Measurements from ENCODE around the gene CSRP1. TPM values are rescaled to one million over a fixed set of nuclear protein-coding genes. Genes with fewer than 3 reads are reported as not detected.

The CSRP1 gene
- total RNA-seq (2014; rRNA removed; shearing (Covaris generic)): 24.1 and 29.9 TPM in 2 replicates
- 5.8 and 6.2 TPM in 2 replicates for polyA plus RNA-seq (2016; fragmentation: Nextera tagmentation; extraction: Ambion mirVana)
- long read RNA-seq, full-length matches to known transcripts: 14 of 15 reads
- long read RNA-seq, partial matches to known transcripts: 1 of 15 reads
- long read RNA-seq, other reads (novel, unspliced or antisense): 0 of 15 reads

DNA sequence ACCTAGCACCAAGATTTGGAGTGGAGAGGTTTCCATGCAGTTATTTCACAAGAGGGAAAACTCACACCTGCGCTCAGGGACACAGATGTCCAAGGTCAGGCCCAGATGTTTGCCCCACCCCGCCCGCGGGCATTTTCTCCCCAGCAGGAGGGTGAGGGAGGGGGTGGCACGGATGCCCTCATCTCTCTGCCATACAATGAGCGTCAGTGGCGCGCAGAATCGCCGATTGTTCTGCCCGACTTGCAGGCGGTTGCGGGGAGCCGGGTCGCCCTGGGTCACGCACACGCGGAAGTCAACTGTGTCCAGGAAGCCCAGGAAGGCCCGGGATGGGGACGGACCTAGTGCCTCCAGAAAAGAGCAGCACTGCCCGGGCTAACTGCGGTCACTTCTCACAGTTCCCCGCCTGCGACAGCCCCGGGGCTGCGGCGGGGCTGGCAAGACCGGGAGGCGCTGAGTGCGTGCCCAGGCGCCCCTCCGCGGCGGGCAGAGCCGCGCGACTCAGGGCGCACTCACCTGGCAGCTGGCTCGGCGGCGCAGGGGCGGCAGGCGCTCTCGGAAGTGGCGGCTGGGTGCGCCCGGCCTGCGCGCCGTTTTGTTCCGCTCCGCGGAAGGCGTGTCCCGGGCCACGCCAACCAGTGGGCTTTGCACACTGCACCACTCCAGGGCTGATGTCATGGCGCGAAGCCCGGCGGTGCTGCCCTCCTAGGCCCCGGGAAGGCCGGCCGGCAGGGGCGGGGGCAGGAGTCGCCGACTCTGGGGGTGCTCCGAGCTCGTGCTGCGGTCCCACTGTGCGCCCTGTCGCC is at the start of gene CSRP1:
CSRP1 (minus strand) TSS at position 567 of the 803 bp plus-strand sequence. CDS start 10,820 bp downstream, outside the sequence.
- DNase-seq (ENCODE audit: low spot score) (peak; percentile 52), ATAC-seq (peak; percentile 59)
- peaks cover 48% of the 10 kb centered on the region for H3K4me1 Mint-ChIP-seq
- peak within 1 kb of the TSS; percentile 98 for H2AFZ ChIP-seq
- TF ChIP-seq, protein P1, sequence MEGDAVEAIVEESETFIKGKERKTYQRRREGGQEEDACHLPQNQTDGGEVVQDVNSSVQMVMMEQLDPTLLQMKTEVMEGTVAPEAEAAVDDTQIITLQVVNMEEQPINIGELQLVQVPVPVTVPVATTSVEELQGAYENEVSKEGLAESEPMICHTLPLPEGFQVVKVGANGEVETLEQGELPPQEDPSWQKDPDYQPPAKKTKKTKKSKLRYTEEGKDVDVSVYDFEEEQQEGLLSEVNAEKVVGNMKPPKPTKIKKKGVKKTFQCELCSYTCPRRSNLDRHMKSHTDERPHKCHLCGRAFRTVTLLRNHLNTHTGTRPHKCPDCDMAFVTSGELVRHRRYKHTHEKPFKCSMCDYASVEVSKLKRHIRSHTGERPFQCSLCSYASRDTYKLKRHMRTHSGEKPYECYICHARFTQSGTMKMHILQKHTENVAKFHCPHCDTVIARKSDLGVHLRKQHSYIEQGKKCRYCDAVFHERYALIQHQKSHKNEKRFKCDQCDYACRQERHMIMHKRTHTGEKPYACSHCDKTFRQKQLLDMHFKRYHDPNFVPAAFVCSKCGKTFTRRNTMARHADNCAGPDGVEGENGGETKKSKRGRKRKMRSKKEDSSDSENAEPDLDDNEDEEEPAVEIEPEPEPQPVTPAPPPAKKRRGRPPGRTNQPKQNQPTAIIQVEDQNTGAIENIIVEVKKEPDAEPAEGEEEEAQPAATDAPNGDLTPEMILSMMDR (conservative IDR thresholded peaks at IDR 0.05; ENCODE audit: low read depth in 2 of 2): peak in 1 of 2 experiments; percentile 12; a peak in 2 of 4 replicates
- peak; percentile 43 for TF ChIP-seq EZH2 (IDR thresholded peaks at IDR 0.05; ENCODE audit: low read depth, unreplicated experiment)
- TF ChIP-seq, protein P2, sequence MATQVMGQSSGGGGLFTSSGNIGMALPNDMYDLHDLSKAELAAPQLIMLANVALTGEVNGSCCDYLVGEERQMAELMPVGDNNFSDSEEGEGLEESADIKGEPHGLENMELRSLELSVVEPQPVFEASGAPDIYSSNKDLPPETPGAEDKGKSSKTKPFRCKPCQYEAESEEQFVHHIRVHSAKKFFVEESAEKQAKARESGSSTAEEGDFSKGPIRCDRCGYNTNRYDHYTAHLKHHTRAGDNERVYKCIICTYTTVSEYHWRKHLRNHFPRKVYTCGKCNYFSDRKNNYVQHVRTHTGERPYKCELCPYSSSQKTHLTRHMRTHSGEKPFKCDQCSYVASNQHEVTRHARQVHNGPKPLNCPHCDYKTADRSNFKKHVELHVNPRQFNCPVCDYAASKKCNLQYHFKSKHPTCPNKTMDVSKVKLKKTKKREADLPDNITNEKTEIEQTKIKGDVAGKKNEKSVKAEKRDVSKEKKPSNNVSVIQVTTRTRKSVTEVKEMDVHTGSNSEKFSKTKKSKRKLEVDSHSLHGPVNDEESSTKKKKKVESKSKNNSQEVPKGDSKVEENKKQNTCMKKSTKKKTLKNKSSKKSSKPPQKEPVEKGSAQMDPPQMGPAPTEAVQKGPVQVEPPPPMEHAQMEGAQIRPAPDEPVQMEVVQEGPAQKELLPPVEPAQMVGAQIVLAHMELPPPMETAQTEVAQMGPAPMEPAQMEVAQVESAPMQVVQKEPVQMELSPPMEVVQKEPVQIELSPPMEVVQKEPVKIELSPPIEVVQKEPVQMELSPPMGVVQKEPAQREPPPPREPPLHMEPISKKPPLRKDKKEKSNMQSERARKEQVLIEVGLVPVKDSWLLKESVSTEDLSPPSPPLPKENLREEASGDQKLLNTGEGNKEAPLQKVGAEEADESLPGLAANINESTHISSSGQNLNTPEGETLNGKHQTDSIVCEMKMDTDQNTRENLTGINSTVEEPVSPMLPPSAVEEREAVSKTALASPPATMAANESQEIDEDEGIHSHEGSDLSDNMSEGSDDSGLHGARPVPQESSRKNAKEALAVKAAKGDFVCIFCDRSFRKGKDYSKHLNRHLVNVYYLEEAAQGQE (IDR thresholded peaks at IDR 0.05; ENCODE audit: unreplicated experiment): no peak
- TF ChIP-seq, protein P3, sequence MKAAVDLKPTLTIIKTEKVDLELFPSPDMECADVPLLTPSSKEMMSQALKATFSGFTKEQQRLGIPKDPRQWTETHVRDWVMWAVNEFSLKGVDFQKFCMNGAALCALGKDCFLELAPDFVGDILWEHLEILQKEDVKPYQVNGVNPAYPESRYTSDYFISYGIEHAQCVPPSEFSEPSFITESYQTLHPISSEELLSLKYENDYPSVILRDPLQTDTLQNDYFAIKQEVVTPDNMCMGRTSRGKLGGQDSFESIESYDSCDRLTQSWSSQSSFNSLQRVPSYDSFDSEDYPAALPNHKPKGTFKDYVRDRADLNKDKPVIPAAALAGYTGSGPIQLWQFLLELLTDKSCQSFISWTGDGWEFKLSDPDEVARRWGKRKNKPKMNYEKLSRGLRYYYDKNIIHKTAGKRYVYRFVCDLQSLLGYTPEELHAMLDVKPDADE (IDR thresholded peaks at IDR 0.05): no peak
- peaks cover 3% of the 10 kb centered on the region; the same call in 1 of the 2 replicates for H3K79me2 ChIP-seq (replicated peaks; ENCODE audit: insufficient read depth)
- H3K4me1 ChIP-seq (ENCODE audit: insufficient read depth): peaks cover 33% of the 10 kb centered on the region
- H3K36me3 Mint-ChIP-seq (ENCODE audit: low read depth): no peaks in the 10 kb centered on the region
- no peak within 1 kb of the TSS for H3K27ac Mint-ChIP-seq
- H3K27ac ChIP-seq (ENCODE audit: low read depth): no peak within 1 kb of the TSS
- peaks cover 39% of the 10 kb centered on the region for H3K27me3 ChIP-seq (ENCODE audit: insufficient read depth)
- peaks cover 15% of the 10 kb centered on the region; the same call in 1 of the 2 replicates for H3F3A ChIP-seq (replicated peaks; ENCODE audit: low read depth)
- peak within 1 kb of the TSS; percentile 65 for H3K4me3 ChIP-seq
- H3K27me3 Mint-ChIP-seq (ENCODE audit: insufficient read depth, low read depth, poor library complexity): peaks cover 36% of the 10 kb centered on the region
- H3K9me2 ChIP-seq (ENCODE audit: insufficient read depth): no peaks in the 10 kb centered on the region
- peak within 1 kb of the TSS; percentile 79 for H3K4me3 Mint-ChIP-seq
- H3K9me3 Mint-ChIP-seq: no peaks in the 10 kb centered on the region
- no peaks in the 10 kb centered on the region for H4K20me1 ChIP-seq (replicated peaks; ENCODE audit: insufficient read depth)
- no peaks in the 10 kb centered on the region for H3K36me3 ChIP-seq (ENCODE audit: insufficient read depth)
- peak within 1 kb of the TSS; percentile 95 for H3K4me2 ChIP-seq

DNA sequence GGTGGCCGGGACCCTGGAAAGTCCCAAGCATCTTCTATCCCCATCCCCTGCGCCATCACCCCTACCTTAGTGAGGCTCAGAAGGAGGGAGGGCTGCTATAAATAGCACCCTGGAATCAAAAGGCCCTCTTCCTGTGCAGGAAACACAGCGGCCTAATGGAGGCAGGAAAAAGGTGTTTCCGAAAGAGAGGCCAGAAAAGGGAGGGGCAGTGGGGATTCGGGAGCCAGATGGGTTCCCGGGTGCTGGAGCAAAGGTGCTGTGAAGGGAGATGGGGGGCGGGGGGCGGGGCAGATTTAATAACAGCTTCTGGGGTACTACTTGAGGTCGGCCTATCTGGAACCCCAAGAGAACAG is 48.6 kb upstream of the CSRP1 start:
- Histone ChIP-seq H3K9me2 (ENCODE audit: insufficient read depth) (no peaks in the 10 kb centered on the region), H3K27ac (ENCODE audit: low read depth) (no peak overlapping the region), H3K36me3 (ENCODE audit: insufficient read depth) (no peaks in the 10 kb centered on the region), H3K4me3 (no peak overlapping the region), H3K27me3 (ENCODE audit: insufficient read depth) (no peaks in the 10 kb centered on the region), H4K20me1 (replicated peaks; ENCODE audit: insufficient read depth) (no peaks in the 10 kb centered on the region), H3K4me2 (no peak overlapping the region), H3F3A (replicated peaks; ENCODE audit: low read depth) (no peaks in the 10 kb centered on the region), H2AFZ (no peak overlapping the region), H3K79me2 (replicated peaks; ENCODE audit: insufficient read depth) (no peaks in the 10 kb centered on the region), H3K4me1 (ENCODE audit: insufficient read depth) (no peaks in the 10 kb centered on the region; the same call in 1 of the 2 replicates)
- H3K4me3 Mint-ChIP-seq: no peak overlapping the region
- ATAC-seq: no peak
- DNase-seq (ENCODE audit: low spot score): no peak
- H3K36me3 Mint-ChIP-seq (ENCODE audit: low read depth): no peaks in the 10 kb centered on the region
- H3K27ac Mint-ChIP-seq: no peak overlapping the region
- H3K27me3 Mint-ChIP-seq (ENCODE audit: insufficient read depth, low read depth, poor library complexity): peaks cover 18% of the 10 kb centered on the region
- peaks cover 16% of the 10 kb centered on the region for H3K4me1 Mint-ChIP-seq
- H3K9me3 Mint-ChIP-seq: no peaks in the 10 kb centered on the region
- TF ChIP-seq, protein P4, sequence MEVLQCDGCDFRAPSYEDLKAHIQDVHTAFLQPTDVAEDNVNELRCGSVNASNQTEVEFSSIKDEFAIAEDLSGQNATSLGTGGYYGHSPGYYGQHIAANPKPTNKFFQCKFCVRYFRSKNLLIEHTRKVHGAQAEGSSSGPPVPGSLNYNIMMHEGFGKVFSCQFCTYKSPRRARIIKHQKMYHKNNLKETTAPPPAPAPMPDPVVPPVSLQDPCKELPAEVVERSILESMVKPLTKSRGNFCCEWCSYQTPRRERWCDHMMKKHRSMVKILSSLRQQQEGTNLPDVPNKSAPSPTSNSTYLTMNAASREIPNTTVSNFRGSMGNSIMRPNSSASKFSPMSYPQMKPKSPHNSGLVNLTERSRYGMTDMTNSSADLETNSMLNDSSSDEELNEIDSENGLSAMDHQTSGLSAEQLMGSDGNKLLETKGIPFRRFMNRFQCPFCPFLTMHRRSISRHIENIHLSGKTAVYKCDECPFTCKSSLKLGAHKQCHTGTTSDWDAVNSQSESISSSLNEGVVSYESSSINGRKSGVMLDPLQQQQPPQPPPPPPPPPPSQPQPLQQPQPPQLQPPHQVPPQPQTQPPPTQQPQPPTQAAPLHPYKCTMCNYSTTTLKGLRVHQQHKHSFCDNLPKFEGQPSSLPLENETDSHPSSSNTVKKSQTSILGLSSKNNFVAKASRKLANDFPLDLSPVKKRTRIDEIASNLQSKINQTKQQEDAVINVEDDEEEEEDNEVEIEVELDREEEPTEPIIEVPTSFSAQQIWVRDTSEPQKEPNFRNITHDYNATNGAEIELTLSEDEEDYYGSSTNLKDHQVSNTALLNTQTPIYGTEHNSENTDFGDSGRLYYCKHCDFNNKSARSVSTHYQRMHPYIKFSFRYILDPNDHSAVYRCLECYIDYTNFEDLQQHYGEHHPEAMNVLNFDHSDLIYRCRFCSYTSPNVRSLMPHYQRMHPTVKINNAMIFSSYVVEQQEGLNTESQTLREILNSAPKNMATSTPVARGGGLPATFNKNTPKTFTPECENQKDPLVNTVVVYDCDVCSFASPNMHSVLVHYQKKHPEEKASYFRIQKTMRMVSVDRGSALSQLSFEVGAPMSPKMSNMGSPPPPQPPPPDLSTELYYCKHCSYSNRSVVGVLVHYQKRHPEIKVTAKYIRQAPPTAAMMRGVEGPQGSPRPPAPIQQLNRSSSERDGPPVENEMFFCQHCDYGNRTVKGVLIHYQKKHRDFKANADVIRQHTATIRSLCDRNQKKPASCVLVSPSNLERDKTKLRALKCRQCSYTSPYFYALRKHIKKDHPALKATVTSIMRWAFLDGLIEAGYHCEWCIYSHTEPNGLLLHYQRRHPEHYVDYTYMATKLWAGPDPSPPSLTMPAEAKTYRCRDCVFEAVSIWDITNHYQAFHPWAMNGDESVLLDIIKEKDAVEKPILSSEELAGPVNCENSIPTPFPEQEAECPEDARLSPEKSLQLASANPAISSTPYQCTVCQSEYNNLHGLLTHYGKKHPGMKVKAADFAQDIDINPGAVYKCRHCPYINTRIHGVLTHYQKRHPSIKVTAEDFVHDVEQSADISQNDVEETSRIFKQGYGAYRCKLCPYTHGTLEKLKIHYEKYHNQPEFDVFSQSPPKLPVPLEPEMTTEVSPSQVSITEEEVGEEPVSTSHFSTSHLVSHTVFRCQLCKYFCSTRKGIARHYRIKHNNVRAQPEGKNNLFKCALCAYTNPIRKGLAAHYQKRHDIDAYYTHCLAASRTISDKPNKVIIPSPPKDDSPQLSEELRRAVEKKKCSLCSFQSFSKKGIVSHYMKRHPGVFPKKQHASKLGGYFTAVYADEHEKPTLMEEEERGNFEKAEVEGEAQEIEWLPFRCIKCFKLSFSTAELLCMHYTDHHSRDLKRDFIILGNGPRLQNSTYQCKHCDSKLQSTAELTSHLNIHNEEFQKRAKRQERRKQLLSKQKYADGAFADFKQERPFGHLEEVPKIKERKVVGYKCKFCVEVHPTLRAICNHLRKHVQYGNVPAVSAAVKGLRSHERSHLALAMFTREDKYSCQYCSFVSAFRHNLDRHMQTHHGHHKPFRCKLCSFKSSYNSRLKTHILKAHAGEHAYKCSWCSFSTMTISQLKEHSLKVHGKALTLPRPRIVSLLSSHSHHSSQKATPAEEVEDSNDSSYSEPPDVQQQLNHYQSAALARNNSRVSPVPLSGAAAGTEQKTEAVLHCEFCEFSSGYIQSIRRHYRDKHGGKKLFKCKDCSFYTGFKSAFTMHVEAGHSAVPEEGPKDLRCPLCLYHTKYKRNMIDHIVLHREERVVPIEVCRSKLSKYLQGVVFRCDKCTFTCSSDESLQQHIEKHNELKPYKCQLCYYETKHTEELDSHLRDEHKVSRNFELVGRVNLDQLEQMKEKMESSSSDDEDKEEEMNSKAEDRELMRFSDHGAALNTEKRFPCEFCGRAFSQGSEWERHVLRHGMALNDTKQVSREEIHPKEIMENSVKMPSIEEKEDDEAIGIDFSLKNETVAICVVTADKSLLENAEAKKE (CRISPR knock-in tag; IDR thresholded peaks at IDR 0.05): no peak
- TF ChIP-seq EZH2 (IDR thresholded peaks at IDR 0.05; ENCODE audit: low read depth, unreplicated experiment) (no peak), ZNF114 (CRISPR knock-in tag; IDR thresholded peaks at IDR 0.05) (no peak)
